GM23338 (cell line): Measurements from ENCODE around the gene DRC3. TPM values are rescaled to one million over a fixed set of nuclear protein-coding genes. Genes with fewer than 3 reads are reported as not detected.

Experiments used
- ATAC-seq: fragments of 200-7000 bp; cut with Tn5 transposase; 3 replicates; pipeline ENCODE4 v1.9.1; 2020
- DNase-seq: peaks from one replicate; pipeline ENCODE4 v3.0.0-alpha.2; 2015; ENCODE audit warnings: low spot score
- H2AFZ ChIP-seq: fragments of 200-600 bp; sonication (generic); 2 replicates; pipeline ENCODE4 v1.8.0; 2016; ENCODE audit warnings: antibody characterized with exemption, mild to moderate bottlenecking, moderate library complexity
- H3F3A ChIP-seq: fragments of 200-600 bp; sonication (generic); replicated peaks from 2 replicates; pipeline ENCODE4 v1.8.0; 2017; ENCODE audit warnings: antibody characterized with exemption, mixed run types, low read depth
- H3K27ac ChIP-seq: fragments of 200-600 bp; sonication (generic); 2 replicates; pipeline ENCODE4 v1.6.1; 2016; ENCODE audit warnings: low read depth
- H3K27me3 ChIP-seq: fragments of 200-600 bp; sonication (generic); 2 replicates; pipeline ENCODE4 v1.8.0; 2016; ENCODE audit warnings: mild to moderate bottlenecking, mixed run types, moderate library complexity; ENCODE audit not compliant: insufficient read depth
- H3K36me3 ChIP-seq: fragments of 200-600 bp; sonication (generic); 2 replicates; pipeline ENCODE4 v1.8.0; 2016; ENCODE audit warnings: mild to moderate bottlenecking; ENCODE audit not compliant: insufficient read depth
- H3K4me1 ChIP-seq: fragments of 200-600 bp; sonication (generic); 2 replicates; pipeline ENCODE4 v1.8.0; 2016; ENCODE audit warnings: mild to moderate bottlenecking, moderate library complexity; ENCODE audit not compliant: insufficient read depth
- H3K4me2 ChIP-seq: fragments of 200-600 bp; sonication (generic); 2 replicates; pipeline ENCODE4 v1.7.1; 2017; ENCODE audit warnings: mixed run types
- H3K4me3 ChIP-seq: fragments of 200-600 bp; sonication (generic); 2 replicates; pipeline ENCODE4 v1.6.1; 2016; ENCODE audit warnings: mixed run types
- H3K79me2 ChIP-seq: fragments of 200-600 bp; sonication (generic); replicated peaks from 2 replicates; pipeline ENCODE4 v1.8.0; 2017; ENCODE audit warnings: mild to moderate bottlenecking; ENCODE audit not compliant: insufficient read depth
- H3K9me2 ChIP-seq: fragments of 200-600 bp; sonication (generic); 2 replicates; pipeline ENCODE4 v1.8.0; 2017; ENCODE audit not compliant: insufficient read depth
- H4K20me1 ChIP-seq: fragments of 200-600 bp; sonication (generic); replicated peaks from 2 replicates; pipeline ENCODE4 v1.8.0; 2017; ENCODE audit warnings: mild to moderate bottlenecking; ENCODE audit not compliant: insufficient read depth
- H3K27ac Mint-ChIP-seq: 2 replicates; pipeline ENCODE4 v1.8.0; 2020; ENCODE audit warnings: inconsistent platforms, mild to moderate bottlenecking, moderate library complexity, mixed read lengths
- H3K27me3 Mint-ChIP-seq: 3 replicates; pipeline ENCODE4 v1.8.0; 2022; ENCODE audit warnings: low read depth, mild to moderate bottlenecking, moderate library complexity, mixed read lengths, inconsistent platforms; ENCODE audit not compliant: insufficient read depth, poor library complexity
- H3K36me3 Mint-ChIP-seq: 3 replicates; pipeline ENCODE4 v1.8.0; 2021; ENCODE audit warnings: low read depth, mild to moderate bottlenecking, inconsistent platforms, moderate library complexity, mixed read lengths
- H3K4me1 Mint-ChIP-seq: 3 replicates; pipeline ENCODE4 v1.8.0; 2020; ENCODE audit warnings: mild to moderate bottlenecking, inconsistent platforms, mixed read lengths
- H3K4me3 Mint-ChIP-seq: 3 replicates; pipeline ENCODE4 v1.8.0; 2021; ENCODE audit warnings: moderate library complexity, mild to moderate bottlenecking, inconsistent platforms, mixed read lengths
- H3K9me3 Mint-ChIP-seq: 3 replicates; pipeline ENCODE4 v1.8.0; 2020; ENCODE audit warnings: moderate library complexity, mild to moderate bottlenecking, inconsistent platforms, mixed read lengths
- CREB1 ChIP-seq: fragments of 250-450 bp; sonication (Bioruptor Pico); IDR thresholded peaks from 2 replicates; pipeline ENCODE4 v1.5.0; 2020; ENCODE audit warnings: low read depth, mild to moderate bottlenecking, moderate library complexity
- CTCF ChIP-seq, 2 experiments: fragments of 200-600 bp in 1 of 2; sonication (generic) in 1 of 2; conservative IDR thresholded peaks; 2 replicates each; pipeline versions ENCODE4 v1.5.1 to v1.6.1; 2016 to 2017; ENCODE audit warnings: antibody characterized with exemption in 2 of 2, low read depth in 2 of 2, mild to moderate bottlenecking in 2 of 2, moderate library complexity in 1 of 2
- ETS1 ChIP-seq: IDR thresholded peaks from 2 replicates; pipeline ENCODE4 v1.6.1; 2016; ENCODE audit warnings: antibody characterized with exemption
- EZH2 ChIP-seq: fragments of 200-600 bp; sonication (generic); IDR thresholded peaks from one replicate; pipeline ENCODE4 v1.8.0; 2017; ENCODE audit warnings: antibody characterized with exemption, mild to moderate bottlenecking, low read depth; ENCODE audit not compliant: unreplicated experiment
- EZH2phosphoT487 ChIP-seq: fragments of 200-600 bp; sonication (generic); IDR thresholded peaks from one replicate; pipeline ENCODE4 v1.8.1; 2018; ENCODE audit warnings: antibody characterized with exemption; ENCODE audit not compliant: unreplicated experiment
- JUNB ChIP-seq: IDR thresholded peaks from one replicate; pipeline ENCODE4 v1.6.1; 2016; ENCODE audit warnings: antibody characterized with exemption; ENCODE audit not compliant: unreplicated experiment
- NANOG ChIP-seq: IDR thresholded peaks from 2 replicates; pipeline ENCODE4 v1.6.1; 2016; ENCODE audit warnings: antibody characterized with exemption, borderline replicate concordance
- POLR2AphosphoS5 ChIP-seq: IDR thresholded peaks from 2 replicates; pipeline ENCODE4 v1.6.1; 2016; ENCODE audit warnings: antibody characterized with exemption, low read depth
- REST ChIP-seq: IDR thresholded peaks from one replicate; pipeline ENCODE4 v1.6.1; 2018; ENCODE audit warnings: antibody characterized with exemption; ENCODE audit not compliant: unreplicated experiment
- STAT1 ChIP-seq: IDR thresholded peaks from one replicate; pipeline ENCODE4 v1.6.1; 2016; ENCODE audit warnings: antibody characterized with exemption; ENCODE audit not compliant: unreplicated experiment
- ZNF114 ChIP-seq: fragments of 250-450 bp; sonication (Bioruptor Pico); IDR thresholded peaks from 2 replicates; pipeline ENCODE4 v1.5.0; 2020; ENCODE audit warnings: mild to moderate bottlenecking, moderate library complexity
- ZNF331 ChIP-seq: fragments of 250-450 bp; sonication (Bioruptor Pico); IDR thresholded peaks from 2 replicates; pipeline ENCODE4 v1.5.0; 2020; ENCODE audit warnings: low read depth, mild to moderate bottlenecking, moderate library complexity
- ZNF462 ChIP-seq: fragments of 250-450 bp; sonication (Bioruptor Pico); IDR thresholded peaks from 2 replicates; pipeline ENCODE4 v1.5.0; 2020; ENCODE audit warnings: mild to moderate bottlenecking, moderate library complexity
- polyA plus RNA-seq: library from polyadenylated mRNA; unstranded; fragments of >200 nt; fragmentation: Nextera tagmentation; extraction: Ambion mirVana; gene quantifications from 2 replicates; pipeline ENCODE4 v1.2.1, GENCODE V29; 2016
- total RNA-seq: library from RNA; depleted of rRNA; stranded (reverse); fragments of >200 nt; shearing (Covaris generic); gene quantifications from 2 replicates; pipeline ENCODE4 v1.2.3, GENCODE V29; 2014

DRC3 gene
- total and polyA plus RNA-seq, 2 experiments from 2014 or later: 1.1 TPM; not detected in 1

GRCh38 chr17:17947966-17948365 lies 24.7 kb upstream of the DRC3 start:
- Histone ChIP-seq H3K4me3 (no peak overlapping the region), H3K4me1 (peaks cover 29% of the 10 kb centered on the region), H3K36me3 (no peaks in the 10 kb centered on the region), H2AFZ (no peak overlapping the region), H3K27me3 (no peaks in the 10 kb centered on the region), H3F3A (no peaks in the 10 kb centered on the region), H3K27ac (no peak overlapping the region), H3K9me2 (no peaks in the 10 kb centered on the region), H4K20me1 (no peaks in the 10 kb centered on the region), H3K79me2 (no peaks in the 10 kb centered on the region), H3K4me2 (no peak overlapping the region)
- ATAC-seq (no peak), DNase-seq (no peak)
- Mint-ChIP-seq H3K27ac (no peak overlapping the region), H3K4me3 (no peak overlapping the region), H3K4me1 (peaks cover 25% of the 10 kb centered on the region), H3K9me3 (no peaks in the 10 kb centered on the region), H3K36me3 (no peaks in the 10 kb centered on the region), H3K27me3 (peaks cover 3% of the 10 kb centered on the region)
- no peak for TF ChIP-seq ZNF462 (CRISPR knock-in tag)
- no peak for TF ChIP-seq ZNF114 (CRISPR knock-in tag)
- TF ChIP-seq NANOG: no peak
- TF ChIP-seq JUNB: no peak
- no peak for TF ChIP-seq EZH2phosphoT487
- no peak for TF ChIP-seq STAT1
- TF ChIP-seq ETS1: no peak
- no peak for TF ChIP-seq ZNF331 (CRISPR knock-in tag)
- TF ChIP-seq EZH2: no peak
- no peak for TF ChIP-seq CREB1
- TF ChIP-seq CTCF (conservative IDR thresholded peaks at IDR 0.05; ENCODE audit: low read depth in 2 of 2): no peak
- TF ChIP-seq REST: no peak
- no peak for TF ChIP-seq POLR2AphosphoS5
